GM23338 (cell line): ENCODE data around the gene STEAP1B.

Experiments used
- EZH2phosphoT487 ChIP-seq: fragments of 200-600 bp; sonication (generic); IDR thresholded peaks from one replicate; pipeline ENCODE4 v1.8.1; 2018; ENCODE audit warnings: antibody characterized with exemption; ENCODE audit not compliant: unreplicated experiment
- JUNB ChIP-seq: IDR thresholded peaks from one replicate; pipeline ENCODE4 v1.6.1; 2016; ENCODE audit warnings: antibody characterized with exemption; ENCODE audit not compliant: unreplicated experiment
- POLR2AphosphoS5 ChIP-seq: IDR thresholded peaks from 2 replicates; pipeline ENCODE4 v1.6.1; 2016; ENCODE audit warnings: antibody characterized with exemption, low read depth
- ZNF331 ChIP-seq: fragments of 250-450 bp; sonication (Bioruptor Pico); IDR thresholded peaks from 2 replicates; pipeline ENCODE4 v1.5.0; 2020; ENCODE audit warnings: low read depth, mild to moderate bottlenecking, moderate library complexity
- TF ChIP-seq, protein P1 (sequence below), 2 experiments: fragments of 200-600 bp in 1 of 2; sonication (generic) in 1 of 2; conservative IDR thresholded peaks; 2 replicates each; pipeline versions ENCODE4 v1.5.1 to v1.6.1; 2016 to 2017; ENCODE audit warnings: antibody characterized with exemption in 2 of 2, low read depth in 2 of 2, mild to moderate bottlenecking in 2 of 2, moderate library complexity in 1 of 2
- TF ChIP-seq, protein P2 (sequence below): IDR thresholded peaks from one replicate; pipeline ENCODE4 v1.6.1; 2018; ENCODE audit warnings: antibody characterized with exemption; ENCODE audit not compliant: unreplicated experiment

DNA sequence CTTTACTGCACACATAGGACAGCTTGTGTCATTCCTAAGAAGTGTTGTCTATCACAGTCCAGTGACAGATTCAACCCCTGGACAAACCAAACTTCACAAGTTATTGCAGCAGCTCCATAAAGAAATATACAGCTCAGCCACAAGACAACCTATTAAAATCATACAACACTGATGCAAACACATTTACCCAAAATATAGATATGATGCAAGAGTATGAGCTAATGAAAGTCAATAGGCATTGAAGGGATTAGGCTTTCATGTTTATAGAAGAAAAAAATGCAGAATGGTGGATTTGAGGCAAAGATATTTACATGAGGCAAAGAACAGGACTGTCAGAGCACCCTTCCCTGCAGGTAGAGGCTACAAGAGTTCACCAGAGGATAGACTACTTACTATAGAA, 128.1 kb downstream of the STEAP1B start:
- TF ChIP-seq, protein P1, sequence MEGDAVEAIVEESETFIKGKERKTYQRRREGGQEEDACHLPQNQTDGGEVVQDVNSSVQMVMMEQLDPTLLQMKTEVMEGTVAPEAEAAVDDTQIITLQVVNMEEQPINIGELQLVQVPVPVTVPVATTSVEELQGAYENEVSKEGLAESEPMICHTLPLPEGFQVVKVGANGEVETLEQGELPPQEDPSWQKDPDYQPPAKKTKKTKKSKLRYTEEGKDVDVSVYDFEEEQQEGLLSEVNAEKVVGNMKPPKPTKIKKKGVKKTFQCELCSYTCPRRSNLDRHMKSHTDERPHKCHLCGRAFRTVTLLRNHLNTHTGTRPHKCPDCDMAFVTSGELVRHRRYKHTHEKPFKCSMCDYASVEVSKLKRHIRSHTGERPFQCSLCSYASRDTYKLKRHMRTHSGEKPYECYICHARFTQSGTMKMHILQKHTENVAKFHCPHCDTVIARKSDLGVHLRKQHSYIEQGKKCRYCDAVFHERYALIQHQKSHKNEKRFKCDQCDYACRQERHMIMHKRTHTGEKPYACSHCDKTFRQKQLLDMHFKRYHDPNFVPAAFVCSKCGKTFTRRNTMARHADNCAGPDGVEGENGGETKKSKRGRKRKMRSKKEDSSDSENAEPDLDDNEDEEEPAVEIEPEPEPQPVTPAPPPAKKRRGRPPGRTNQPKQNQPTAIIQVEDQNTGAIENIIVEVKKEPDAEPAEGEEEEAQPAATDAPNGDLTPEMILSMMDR (conservative IDR thresholded peaks at IDR 0.05; ENCODE audit: low read depth in 2 of 2) = no peak
- TF ChIP-seq EZH2phosphoT487 = no peak
- no peak for TF ChIP-seq POLR2AphosphoS5
- TF ChIP-seq JUNB = no peak
- no peak for TF ChIP-seq ZNF331
- TF ChIP-seq, protein P2, sequence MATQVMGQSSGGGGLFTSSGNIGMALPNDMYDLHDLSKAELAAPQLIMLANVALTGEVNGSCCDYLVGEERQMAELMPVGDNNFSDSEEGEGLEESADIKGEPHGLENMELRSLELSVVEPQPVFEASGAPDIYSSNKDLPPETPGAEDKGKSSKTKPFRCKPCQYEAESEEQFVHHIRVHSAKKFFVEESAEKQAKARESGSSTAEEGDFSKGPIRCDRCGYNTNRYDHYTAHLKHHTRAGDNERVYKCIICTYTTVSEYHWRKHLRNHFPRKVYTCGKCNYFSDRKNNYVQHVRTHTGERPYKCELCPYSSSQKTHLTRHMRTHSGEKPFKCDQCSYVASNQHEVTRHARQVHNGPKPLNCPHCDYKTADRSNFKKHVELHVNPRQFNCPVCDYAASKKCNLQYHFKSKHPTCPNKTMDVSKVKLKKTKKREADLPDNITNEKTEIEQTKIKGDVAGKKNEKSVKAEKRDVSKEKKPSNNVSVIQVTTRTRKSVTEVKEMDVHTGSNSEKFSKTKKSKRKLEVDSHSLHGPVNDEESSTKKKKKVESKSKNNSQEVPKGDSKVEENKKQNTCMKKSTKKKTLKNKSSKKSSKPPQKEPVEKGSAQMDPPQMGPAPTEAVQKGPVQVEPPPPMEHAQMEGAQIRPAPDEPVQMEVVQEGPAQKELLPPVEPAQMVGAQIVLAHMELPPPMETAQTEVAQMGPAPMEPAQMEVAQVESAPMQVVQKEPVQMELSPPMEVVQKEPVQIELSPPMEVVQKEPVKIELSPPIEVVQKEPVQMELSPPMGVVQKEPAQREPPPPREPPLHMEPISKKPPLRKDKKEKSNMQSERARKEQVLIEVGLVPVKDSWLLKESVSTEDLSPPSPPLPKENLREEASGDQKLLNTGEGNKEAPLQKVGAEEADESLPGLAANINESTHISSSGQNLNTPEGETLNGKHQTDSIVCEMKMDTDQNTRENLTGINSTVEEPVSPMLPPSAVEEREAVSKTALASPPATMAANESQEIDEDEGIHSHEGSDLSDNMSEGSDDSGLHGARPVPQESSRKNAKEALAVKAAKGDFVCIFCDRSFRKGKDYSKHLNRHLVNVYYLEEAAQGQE = no peak
